IPS-18c (cell line): ENCODE results near the gene CTSW.

Experiments used
- H3K4me3 ChIP-seq: 2 replicates; pipeline ENCODE4 v1.7.0; 2013; ENCODE audit warnings: low read depth, mild to moderate bottlenecking, low read length, moderate library complexity; ENCODE audit not compliant: insufficient read depth
- H3K9me3 ChIP-seq: one replicate; pipeline ENCODE4 v1.6.1; 2013; ENCODE audit warnings: mild to moderate bottlenecking, low read length, moderate library complexity; ENCODE audit not compliant: control insufficient read depth, insufficient read depth

Gene CTSW

GRCh38 chr11:65863889-65864705 is 15.5 kb upstream of the CTSW start:
- no peaks in the 10 kb centered on the region for H3K9me3 ChIP-seq
- no peak overlapping the region for H3K4me3 ChIP-seq

GRCh38 chr11:65864706-65865471 is 14.7 kb upstream of the CTSW start:
- Histone ChIP-seq H3K4me3 (no peak overlapping the region), H3K9me3 (no peaks in the 10 kb centered on the region)

DNA sequence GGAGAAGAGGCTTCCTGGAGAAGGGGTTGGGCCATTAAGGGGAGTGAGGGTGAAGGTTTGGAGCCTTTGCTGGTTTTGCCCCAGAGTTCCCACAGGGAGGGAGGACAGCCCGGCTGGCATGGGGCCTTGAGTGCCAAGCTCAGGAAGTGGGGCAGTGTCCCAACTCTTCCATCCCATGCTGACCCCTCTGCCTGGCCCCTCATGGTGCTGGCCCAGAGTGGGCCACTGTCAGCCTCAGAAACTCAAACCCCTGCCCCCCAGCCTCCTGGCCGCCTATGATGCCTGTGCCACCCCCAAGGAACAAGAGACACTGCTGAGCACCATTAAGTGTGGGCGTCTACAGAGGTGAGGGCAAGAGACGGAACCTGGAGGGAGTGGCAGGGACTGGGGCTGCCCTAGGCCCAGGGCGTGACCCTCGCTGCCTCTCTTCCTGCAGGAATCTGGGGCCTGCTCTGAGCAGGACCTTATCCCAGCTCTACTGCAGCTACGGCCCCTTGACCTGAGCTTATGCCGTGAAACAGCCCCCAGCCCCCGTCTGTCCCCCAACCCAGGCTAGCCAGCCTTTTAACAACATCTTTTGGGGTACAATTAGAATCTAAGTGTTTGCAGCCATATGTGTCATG is 14.0 kb upstream of the CTSW start:
- H3K9me3 ChIP-seq: no peaks in the 10 kb centered on the region
- no peak overlapping the region for H3K4me3 ChIP-seq

- H3K9me3 ChIP-seq: no peaks in the 10 kb centered on the region
Observed at GRCh38 chr11:65866509-65867283, 12.9 kb upstream of the CTSW start.

GRCh38 chr11:65867284-65868071 is 12.2 kb upstream of the CTSW start:
- peak overlapping the region; percentile 41; the same call in 1 of the 2 replicates for H3K4me3 ChIP-seq
- H3K9me3 ChIP-seq: no peaks in the 10 kb centered on the region

More at GRCh38 chr11:65866509-65867283, 12.9 kb upstream of the CTSW start:
- H3K4me3 ChIP-seq: no peak overlapping the region

DNA sequence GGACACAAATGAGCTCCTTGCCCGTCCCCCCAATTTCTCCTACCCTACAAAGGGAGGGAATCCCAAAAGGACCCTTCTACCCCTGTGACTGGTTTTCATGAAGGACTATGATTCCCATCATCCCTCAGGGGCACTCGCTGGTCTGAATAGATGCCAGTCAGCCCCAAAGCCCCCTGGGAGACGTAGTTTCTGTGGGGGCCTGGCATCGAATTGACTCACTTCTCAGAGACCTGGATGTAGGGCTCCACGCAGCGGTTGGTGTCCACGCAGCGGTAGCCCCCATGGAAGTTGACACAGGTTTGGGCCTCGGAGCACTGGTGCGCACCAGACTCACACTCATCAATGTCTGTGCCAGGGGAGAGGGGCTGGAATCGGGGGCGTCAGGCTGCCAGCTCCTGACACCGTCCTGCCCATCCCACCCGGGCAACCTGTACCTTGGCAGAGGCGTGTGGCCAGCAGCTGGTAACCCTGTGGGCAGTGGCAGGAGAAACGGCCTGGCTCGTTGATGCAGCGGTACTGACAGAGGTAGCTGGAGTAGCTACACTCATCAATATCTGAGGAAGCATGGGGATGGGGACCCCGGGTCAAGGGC is 11.5 kb upstream of the CTSW start:
- Histone ChIP-seq H3K9me3 (no peaks in the 10 kb centered on the region), H3K4me3 (peak overlapping the region; percentile 41; the same call in 1 of the 2 replicates)

DNA sequence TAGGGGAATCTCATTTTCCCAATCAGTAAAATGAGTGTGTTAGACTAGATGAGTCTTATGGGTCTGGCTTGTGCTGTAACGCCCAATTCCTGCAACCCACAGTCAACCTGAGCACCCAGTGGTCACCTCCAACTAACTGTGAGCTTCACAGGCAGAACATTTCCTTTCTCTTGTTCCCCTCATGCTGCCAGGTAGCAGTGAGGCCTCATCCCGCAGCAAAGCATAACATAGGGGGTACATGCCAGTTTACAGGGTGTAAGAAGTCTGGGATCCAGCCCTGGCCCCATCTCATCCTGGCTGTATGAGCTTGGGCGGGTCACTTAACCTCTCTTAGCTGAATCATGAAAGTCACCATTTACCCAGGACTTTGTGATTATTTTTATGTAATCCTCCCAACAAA is 10.7 kb upstream of the CTSW start:
- H3K4me3 ChIP-seq: no peak overlapping the region
- H3K9me3 ChIP-seq: no peaks in the 10 kb centered on the region

- H3K9me3 ChIP-seq: no peaks in the 10 kb centered on the region
Observed at GRCh38 chr11:65869643-65870306, 9.9 kb upstream of the CTSW start.

DNA sequence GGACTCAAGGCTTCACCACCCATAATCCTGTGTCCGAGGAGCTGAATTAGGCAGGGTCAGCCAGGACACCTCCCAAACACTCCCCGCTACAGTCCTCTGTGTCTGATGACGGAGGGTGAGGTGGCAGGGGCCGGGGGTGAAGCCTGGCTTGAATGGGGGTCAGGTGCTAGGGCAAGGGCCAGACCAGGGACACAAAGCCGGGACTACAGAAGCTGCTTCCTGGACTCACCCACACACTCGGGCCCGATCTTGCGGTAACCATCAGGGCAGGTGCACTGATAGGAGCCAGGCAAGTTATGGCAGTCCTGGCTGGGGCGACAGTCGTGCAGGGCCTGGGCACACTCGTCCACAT is 9.4 kb upstream of the CTSW start:
- Histone ChIP-seq H3K4me3 (no peak overlapping the region), H3K9me3 (no peaks in the 10 kb centered on the region)

More at GRCh38 chr11:65869643-65870306, 9.9 kb upstream of the CTSW start:
- no peak overlapping the region for H3K4me3 ChIP-seq

DNA sequence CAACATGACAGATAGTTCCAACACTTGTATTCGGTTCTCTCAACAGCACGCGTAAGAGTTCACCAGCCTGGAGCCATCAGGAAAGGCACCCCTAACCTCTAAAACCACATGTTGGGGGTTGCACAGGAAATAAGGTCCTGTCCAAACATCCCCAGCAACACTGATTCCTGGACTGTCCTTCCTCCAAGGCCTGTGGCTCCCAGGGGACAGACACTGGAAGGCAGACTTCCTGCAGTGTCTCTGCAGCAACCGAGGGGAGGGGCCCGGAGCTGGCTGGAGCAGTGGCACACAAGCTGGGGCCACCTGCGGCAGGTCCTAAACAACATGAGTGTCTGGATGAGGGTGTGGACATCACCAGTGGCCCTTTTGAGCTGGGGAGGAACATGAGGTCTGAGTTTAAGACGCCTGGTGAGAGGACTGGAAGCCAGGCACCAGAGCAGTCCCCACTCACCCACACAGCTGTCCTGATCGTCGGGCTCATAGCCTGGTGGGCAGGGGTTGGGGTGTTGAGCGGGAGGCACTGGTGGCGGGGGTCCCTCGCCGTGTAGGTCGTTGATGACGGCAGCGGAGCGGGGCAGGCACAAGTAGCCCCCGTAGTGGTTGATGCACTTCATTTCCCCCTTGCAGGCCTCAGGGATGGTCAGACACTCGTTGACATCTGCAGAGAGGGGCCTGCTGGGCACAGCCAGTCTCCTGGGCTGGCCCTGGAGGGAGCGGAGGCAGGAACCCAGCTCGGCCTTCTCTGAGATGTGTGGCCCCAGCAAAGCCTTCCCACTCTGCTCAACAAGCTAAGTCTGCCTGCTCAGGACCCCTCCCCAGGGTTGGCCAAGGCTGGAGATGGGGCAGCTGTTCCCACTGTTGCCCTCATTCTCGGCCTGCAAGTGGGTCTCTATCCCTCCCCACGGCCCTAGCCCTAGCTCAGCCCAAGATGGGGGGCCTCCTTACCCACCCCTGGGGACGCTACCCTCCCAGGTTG is 8.6 kb upstream of the CTSW start:
- no peaks in the 10 kb centered on the region for H3K9me3 ChIP-seq
- H3K4me3 ChIP-seq: no peak overlapping the region

- Histone ChIP-seq H3K4me3 (peak overlapping the region; percentile 46), H3K9me3 (no peaks in the 10 kb centered on the region)
Observed at GRCh38 chr11:65871811-65872548, 7.7 kb upstream of the CTSW start.

GRCh38 chr11:65872586-65873317 is 6.9 kb upstream of the CTSW start, which contains the start of gene EFEMP2:
EFEMP2 (minus strand) TSS chr11:65872800; CDS start chr11:65872354, 446 bp downstream.
- Histone ChIP-seq H3K4me3 (peak within 1 kb of the TSS; percentile 71), H3K9me3 (no peaks in the 10 kb centered on the region)

DNA sequence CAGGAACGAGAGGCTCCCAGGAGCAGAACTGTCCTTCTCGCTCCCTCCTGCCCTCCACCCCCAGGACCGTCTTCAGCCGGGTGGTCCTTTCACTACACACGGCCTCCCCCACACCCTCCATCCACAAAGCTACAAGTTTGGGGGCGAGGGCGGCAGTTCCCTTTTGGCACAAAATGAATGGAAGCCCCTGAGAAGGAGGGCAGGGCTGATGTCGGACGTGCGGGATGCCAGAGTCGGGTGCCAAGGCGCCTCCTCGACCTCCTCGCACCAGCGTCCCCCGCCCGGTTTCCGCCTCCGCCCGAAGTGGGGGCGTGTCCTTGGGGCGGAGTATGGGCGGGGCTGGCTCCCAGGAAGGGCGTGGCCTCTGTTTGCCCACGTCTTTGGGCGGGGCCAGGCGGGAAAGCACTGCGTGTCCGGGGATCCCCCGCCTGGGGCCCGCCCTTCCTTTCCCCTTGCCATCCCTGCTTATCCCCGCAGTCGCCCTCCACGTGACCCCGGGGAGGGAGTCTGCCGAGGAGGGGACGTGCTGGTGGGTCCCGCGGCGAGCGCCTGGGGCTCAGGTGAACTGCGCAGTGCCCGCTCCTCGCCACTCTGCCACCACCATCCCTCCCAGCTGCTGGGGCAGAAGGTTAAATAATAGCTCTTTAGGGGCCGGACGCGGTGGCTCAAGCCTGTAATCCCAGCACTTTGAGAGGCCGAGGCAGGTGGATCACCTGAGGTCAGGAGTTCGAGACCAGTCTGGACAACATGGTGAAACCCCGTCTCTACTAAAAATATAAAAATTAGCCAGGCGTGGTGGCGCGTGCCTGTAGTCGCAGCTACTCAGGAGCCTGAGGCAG is 6.1 kb upstream of the CTSW start:
- H3K4me3 ChIP-seq: peak overlapping the region; percentile 71
- no peaks in the 10 kb centered on the region for H3K9me3 ChIP-seq
